Measurements from ENCODE around the gene PMVK.
A peak's percentile ranks its signal among the peaks of the same experiment; 100 is the strongest.
"Not testable (repeated sequence)": the region's sequence is repeated elsewhere in the genome, so short reads cannot be mapped to it uniquely, and the experiment has no call there.

Gene PMVK

DNA sequence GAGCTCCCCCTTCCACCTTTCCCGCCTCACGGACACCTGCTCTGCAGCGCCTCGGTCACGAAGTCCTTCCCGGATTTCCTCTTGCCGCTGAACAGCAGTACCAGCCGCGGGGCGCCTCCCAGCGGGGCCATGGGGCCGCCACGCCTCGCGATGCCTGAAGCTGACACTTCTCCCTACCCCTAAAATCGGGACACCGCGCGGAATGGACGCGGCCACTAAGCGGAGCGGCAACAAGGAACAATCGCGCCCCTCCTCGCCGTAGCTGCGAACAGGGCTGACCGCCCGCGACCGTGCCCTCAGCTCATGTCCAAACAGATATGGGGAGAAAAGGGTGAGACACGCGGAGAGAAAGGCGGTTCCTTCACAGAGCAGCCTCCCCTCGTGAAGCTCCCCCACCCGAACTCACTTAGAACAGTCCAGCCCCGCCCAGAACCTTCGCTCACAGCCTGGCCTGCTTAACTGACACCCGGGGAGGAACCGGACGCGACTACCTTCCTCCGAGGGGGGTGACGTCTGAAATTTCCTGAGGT is at the start of gene PMVK:
PMVK (minus strand) TSS at position 165 of the 530 bp plus-strand sequence; CDS start at position 131, 34 bp downstream.
- Mint-ChIP-seq H3K27ac (peak within 1 kb of the TSS; percentile 98), H3K9me3 (ENCODE audit: low read depth) (no peaks in the 10 kb centered on the region), H3K4me1 (ENCODE audit: low read depth) (peaks cover 49% of the 10 kb centered on the region), H3K36me3 (no peaks in the 10 kb centered on the region), H3K27me3 (no peaks in the 10 kb centered on the region), H3K4me3 (peak within 1 kb of the TSS; percentile 95)

GRCh38 chr1:154983776-154984466 is 47.4 kb upstream of the PMVK start:
- no peaks in the 10 kb centered on the region for H3K27me3 Mint-ChIP-seq
- no peak overlapping the region for H3K27ac Mint-ChIP-seq
- H3K9me3 Mint-ChIP-seq (ENCODE audit: low read depth), result no peaks in the 10 kb centered on the region
- peaks cover 2% of the 10 kb centered on the region for H3K36me3 Mint-ChIP-seq
- no peak overlapping the region for H3K4me3 Mint-ChIP-seq
- peaks cover 15% of the 10 kb centered on the region for H3K4me1 Mint-ChIP-seq (ENCODE audit: low read depth)

- H3K36me3 Mint-ChIP-seq, result peaks cover 2% of the 10 kb centered on the region
- H3K4me1 Mint-ChIP-seq (ENCODE audit: low read depth), result peaks cover 10% of the 10 kb centered on the region
- no peak within 1 kb of the TSS for H3K4me3 Mint-ChIP-seq
- H3K27me3 Mint-ChIP-seq, result no peaks in the 10 kb centered on the region
- no peak within 1 kb of the TSS for H3K27ac Mint-ChIP-seq
- no peaks in the 10 kb centered on the region for H3K9me3 Mint-ChIP-seq (ENCODE audit: low read depth)
Observed at GRCh38 chr1:154982897-154983648, 46.6 kb upstream of the PMVK start, which contains the start of gene FLAD1. TSS of gene FLAD1 (plus strand) at chr1:154983344. CDS start at chr1:154983695, 351 bp downstream.

DNA sequence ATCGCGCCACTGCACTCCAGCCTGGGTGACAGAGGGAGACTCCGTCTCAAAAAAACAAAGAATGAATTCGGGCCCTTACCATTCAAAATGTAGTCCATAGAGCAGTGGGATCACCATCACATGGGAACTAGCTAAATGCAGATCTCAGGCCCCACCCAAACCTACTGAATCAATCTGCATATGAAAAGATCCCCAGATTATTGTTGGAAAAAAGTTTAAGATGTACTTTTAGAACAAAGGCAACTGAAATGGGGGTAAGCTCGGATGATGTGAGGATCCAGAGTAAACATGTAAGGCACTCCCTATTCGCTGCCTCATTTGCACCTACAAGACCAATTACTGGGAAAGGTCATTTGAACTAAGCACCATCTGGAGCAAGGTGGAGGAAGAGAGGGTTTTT is 45.8 kb upstream of the PMVK start:
- peaks cover 8% of the 10 kb centered on the region for H3K4me1 Mint-ChIP-seq (ENCODE audit: low read depth)
- no peaks in the 10 kb centered on the region for H3K9me3 Mint-ChIP-seq (ENCODE audit: low read depth)
- peaks cover 2% of the 10 kb centered on the region for H3K36me3 Mint-ChIP-seq
- H3K27me3 Mint-ChIP-seq, result no peaks in the 10 kb centered on the region
- H3K4me3 Mint-ChIP-seq, result no peak overlapping the region
- no peak overlapping the region for H3K27ac Mint-ChIP-seq

DNA sequence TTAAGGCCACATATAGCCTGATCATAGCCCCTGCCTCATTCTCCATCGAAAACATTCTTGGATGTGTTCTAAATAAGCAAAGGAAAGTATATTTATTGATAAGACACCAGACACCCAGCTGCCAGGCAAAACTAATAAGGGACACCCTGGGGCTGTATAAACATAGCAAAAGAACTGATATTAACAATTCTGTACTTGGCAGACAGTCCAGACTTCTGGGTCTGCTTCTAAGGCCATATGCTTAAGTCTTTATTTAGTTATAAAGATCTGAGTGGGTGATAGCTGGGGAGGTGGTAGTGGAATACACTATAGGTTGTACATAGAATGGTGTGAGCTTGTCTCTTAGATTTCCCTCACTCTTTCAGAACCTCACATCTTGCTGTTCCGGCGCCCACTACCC is 41.8 kb upstream of the PMVK start:
- no peaks in the 10 kb centered on the region for H3K9me3 Mint-ChIP-seq (ENCODE audit: low read depth)
- H3K27me3 Mint-ChIP-seq, result no peaks in the 10 kb centered on the region
- no peaks in the 10 kb centered on the region for H3K4me1 Mint-ChIP-seq (ENCODE audit: low read depth)
- peaks cover 2% of the 10 kb centered on the region for H3K36me3 Mint-ChIP-seq
- no peak overlapping the region for H3K27ac Mint-ChIP-seq
- no peak overlapping the region for H3K4me3 Mint-ChIP-seq

DNA sequence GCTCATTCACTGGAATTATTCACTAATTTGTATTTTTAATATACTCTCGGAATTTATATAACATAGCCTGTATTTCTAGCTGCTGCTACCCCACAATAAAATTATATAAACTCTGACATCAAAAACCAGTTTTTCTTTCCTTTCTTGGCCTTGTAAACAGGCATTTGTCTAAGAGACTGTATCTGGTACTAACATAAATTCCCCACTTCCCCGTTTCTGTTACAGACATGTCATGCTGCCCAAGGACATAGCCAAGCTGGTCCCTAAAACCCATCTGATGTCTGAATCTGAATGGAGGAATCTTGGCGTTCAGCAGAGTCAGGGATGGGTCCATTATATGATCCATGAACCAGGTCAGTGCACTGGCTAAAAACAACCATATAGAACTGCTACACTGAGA is 41.2 kb upstream of the PMVK start:
- H3K27ac Mint-ChIP-seq, result peak overlapping the region; percentile 59
- H3K4me3 Mint-ChIP-seq; H3K36me3 Mint-ChIP-seq; H3K9me3 Mint-ChIP-seq (ENCODE audit: low read depth); H3K27me3 Mint-ChIP-seq; H3K4me1 Mint-ChIP-seq (ENCODE audit: low read depth): not testable (repeated sequence)

DNA sequence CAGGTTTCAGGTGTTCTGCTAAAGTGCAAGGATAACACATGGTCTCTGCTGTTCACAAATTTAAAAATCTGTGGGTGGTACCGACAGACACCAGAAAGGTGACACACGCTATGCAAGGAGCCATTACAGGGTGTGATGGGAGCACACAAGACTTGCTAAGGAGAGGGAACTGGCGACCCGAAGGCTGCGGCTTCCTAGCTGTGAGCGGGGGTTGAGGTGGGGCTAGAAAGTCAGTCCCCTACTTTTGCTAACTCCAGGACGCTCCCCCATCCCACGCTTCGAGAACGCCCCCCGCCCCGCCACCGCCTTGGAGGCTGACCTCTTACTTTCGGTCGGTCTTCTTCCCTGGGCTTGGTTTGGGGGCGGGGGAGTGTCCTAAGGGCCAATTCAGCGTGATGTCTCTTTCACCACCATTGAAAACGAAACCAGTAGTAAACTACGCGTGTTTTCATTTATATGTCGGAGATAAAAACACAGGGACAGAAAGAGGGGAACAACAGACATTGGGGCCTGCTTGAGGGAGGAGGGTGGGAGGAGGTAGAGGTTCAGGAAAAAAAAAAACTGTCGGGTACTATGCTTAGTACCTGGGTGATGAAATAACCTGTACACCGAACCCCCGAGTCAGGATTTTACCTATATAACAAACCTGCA is 39.0 kb upstream of the PMVK start:
- peaks cover 23% of the 10 kb centered on the region for H3K4me1 Mint-ChIP-seq (ENCODE audit: low read depth)
- no peak overlapping the region for H3K27ac Mint-ChIP-seq
- H3K27me3 Mint-ChIP-seq, result no peaks in the 10 kb centered on the region
- H3K36me3 Mint-ChIP-seq, result peaks cover 5% of the 10 kb centered on the region
- H3K9me3 Mint-ChIP-seq (ENCODE audit: low read depth), result no peaks in the 10 kb centered on the region
- H3K4me3 Mint-ChIP-seq, result no peak overlapping the region

GRCh38 chr1:154974808-154975408 is 38.4 kb upstream of the PMVK start:
- no peak overlapping the region for H3K27ac Mint-ChIP-seq
- no peak overlapping the region for H3K4me3 Mint-ChIP-seq
- H3K9me3 Mint-ChIP-seq (ENCODE audit: low read depth), result no peaks in the 10 kb centered on the region
- peaks cover 5% of the 10 kb centered on the region for H3K36me3 Mint-ChIP-seq
- H3K4me1 Mint-ChIP-seq (ENCODE audit: low read depth), result peaks cover 23% of the 10 kb centered on the region
- H3K27me3 Mint-ChIP-seq, result no peaks in the 10 kb centered on the region

GRCh38 chr1:154974102-154974807 is 37.7 kb upstream of the PMVK start, which contains the start of gene CKS1B:
TSS of gene CKS1B (plus strand) at chr1:154974681. CDS start at chr1:154974746, 65 bp downstream.
- Mint-ChIP-seq H3K36me3 (peaks cover 2% of the 10 kb centered on the region), H3K9me3 (ENCODE audit: low read depth) (no peaks in the 10 kb centered on the region), H3K4me1 (ENCODE audit: low read depth) (peaks cover 27% of the 10 kb centered on the region), H3K4me3 (no peak within 1 kb of the TSS), H3K27ac (no peak within 1 kb of the TSS), H3K27me3 (no peaks in the 10 kb centered on the region)

DNA sequence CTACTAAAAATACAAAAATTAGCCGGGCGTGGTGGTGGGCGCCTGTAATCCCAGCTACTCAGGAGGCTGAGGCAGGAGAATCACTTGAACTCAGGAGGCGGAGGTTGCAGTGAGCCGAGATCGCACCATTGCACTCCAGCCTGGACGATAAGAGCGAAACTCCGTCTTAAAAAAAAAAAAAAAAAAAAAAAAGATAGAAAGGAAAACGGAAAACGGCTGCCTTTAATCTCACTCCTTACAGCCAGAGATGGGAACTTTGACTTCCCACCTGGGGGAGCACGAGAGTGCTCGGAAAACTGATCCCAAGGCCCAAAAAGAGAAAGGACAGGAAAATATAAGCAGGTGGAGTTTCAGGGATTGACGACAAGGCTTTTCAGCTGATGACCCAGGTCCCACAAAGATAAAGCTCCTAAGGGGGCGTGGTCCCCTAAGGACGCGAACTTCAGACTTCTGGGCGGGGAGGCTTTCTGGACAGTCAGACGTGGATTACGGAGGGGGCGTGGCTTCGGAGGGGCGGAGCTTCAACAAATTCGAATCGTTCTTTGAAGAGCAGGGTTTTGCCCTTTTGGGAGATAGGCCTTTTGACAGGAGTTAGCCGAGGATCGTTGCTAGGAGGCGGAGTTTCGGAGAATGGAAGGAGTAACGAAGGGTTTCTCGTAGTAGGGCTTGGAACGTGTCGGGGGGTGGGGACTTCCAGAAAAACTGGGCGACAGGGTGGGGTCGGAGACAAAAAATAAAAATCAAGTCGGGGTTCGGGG is 37.0 kb upstream of the PMVK start:
- Mint-ChIP-seq H3K9me3 (ENCODE audit: low read depth) (no peaks in the 10 kb centered on the region), H3K27ac (no peak overlapping the region), H3K4me1 (ENCODE audit: low read depth) (peaks cover 29% of the 10 kb centered on the region), H3K36me3 (peaks cover 2% of the 10 kb centered on the region), H3K27me3 (no peaks in the 10 kb centered on the region), H3K4me3 (no peak overlapping the region)

GRCh38 chr1:154972517-154973343 is 36.2 kb upstream of the PMVK start:
- H3K4me1 Mint-ChIP-seq (ENCODE audit: low read depth), result peaks cover 29% of the 10 kb centered on the region
- H3K27me3 Mint-ChIP-seq, result no peaks in the 10 kb centered on the region
- H3K27ac Mint-ChIP-seq, result peak overlapping the region; percentile 83
- no peaks in the 10 kb centered on the region for H3K9me3 Mint-ChIP-seq (ENCODE audit: low read depth)
- peaks cover 2% of the 10 kb centered on the region for H3K36me3 Mint-ChIP-seq
- H3K4me3 Mint-ChIP-seq, result no peak overlapping the region

DNA sequence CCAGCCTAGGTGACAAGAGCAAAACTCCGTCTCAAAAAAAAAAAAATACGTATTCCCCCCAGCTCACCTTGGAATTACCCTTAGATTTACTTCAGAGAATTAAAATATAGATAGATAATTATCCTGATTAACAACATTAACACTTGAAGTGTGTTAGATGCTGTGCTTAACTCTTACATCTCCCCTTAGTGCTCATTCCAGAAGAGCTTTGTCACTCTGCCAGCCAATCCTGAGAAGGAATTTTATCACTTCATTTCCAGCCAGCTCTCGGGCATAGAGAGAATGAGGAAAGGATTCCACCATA is 35.6 kb upstream of the PMVK start:
- H3K9me3 Mint-ChIP-seq (ENCODE audit: low read depth), result no peaks in the 10 kb centered on the region
- H3K36me3 Mint-ChIP-seq, result peaks cover 2% of the 10 kb centered on the region
- peak overlapping the region; percentile 83 for H3K27ac Mint-ChIP-seq
- H3K4me1 Mint-ChIP-seq (ENCODE audit: low read depth), result peaks cover 29% of the 10 kb centered on the region
- H3K27me3 Mint-ChIP-seq, result no peaks in the 10 kb centered on the region
- no peak overlapping the region for H3K4me3 Mint-ChIP-seq

- peak overlapping the region; percentile 4 for H3K4me3 Mint-ChIP-seq
- no peaks in the 10 kb centered on the region for H3K9me3 Mint-ChIP-seq (ENCODE audit: low read depth)
- H3K27ac Mint-ChIP-seq, result peak overlapping the region; percentile 52
- peaks cover 2% of the 10 kb centered on the region for H3K36me3 Mint-ChIP-seq
- H3K27me3 Mint-ChIP-seq, result no peaks in the 10 kb centered on the region
- peaks cover 29% of the 10 kb centered on the region for H3K4me1 Mint-ChIP-seq (ENCODE audit: low read depth)
Observed at GRCh38 chr1:154971341-154971998, 35.0 kb upstream of the PMVK start.

All from activated naive CD8-positive, alpha-beta T cell (primary cell).